Neural progenitor cell (in vitro differentiated cells): Measurements from ENCODE around the gene RIMKLB.

Experiments
- EZH2 ChIP-seq: fragments of 200-600 bp; sonication (generic); IDR thresholded peaks from 2 replicates; pipeline ENCODE4 v1.6.1; 2017; ENCODE audit warnings: antibody characterized with exemption, mild to moderate bottlenecking, moderate library complexity
- EZH2phosphoT487 ChIP-seq: fragments of 200-600 bp; sonication (generic); IDR thresholded peaks from 2 replicates; pipeline ENCODE4 v1.6.1; 2017; ENCODE audit warnings: antibody characterized with exemption
- TF ChIP-seq, protein P1 (sequence below): fragments of 200-600 bp; sonication (generic); IDR thresholded peaks from 2 replicates; pipeline ENCODE4 v1.5.1; 2017; ENCODE audit warnings: antibody characterized with exemption, mild to moderate bottlenecking

DNA sequence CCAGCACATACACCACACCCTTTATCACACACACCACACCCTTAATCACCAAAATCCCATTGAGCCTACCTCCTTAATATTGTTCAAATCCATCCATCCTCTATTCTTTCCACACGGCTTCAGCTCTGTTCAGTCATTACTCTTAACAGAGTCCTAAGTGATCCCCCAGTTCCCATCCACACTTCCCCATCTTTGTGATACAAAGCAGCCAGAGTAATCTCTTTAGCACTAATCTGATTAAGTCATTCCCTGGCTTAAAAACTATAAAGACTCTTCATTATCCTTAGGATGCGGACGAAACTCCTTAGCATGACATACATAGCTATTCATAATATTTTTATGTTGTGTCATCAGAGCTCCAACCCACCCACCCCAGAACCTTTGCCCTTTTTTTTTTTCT is 20.4 kb upstream of the RIMKLB start:
- TF ChIP-seq, protein P1, sequence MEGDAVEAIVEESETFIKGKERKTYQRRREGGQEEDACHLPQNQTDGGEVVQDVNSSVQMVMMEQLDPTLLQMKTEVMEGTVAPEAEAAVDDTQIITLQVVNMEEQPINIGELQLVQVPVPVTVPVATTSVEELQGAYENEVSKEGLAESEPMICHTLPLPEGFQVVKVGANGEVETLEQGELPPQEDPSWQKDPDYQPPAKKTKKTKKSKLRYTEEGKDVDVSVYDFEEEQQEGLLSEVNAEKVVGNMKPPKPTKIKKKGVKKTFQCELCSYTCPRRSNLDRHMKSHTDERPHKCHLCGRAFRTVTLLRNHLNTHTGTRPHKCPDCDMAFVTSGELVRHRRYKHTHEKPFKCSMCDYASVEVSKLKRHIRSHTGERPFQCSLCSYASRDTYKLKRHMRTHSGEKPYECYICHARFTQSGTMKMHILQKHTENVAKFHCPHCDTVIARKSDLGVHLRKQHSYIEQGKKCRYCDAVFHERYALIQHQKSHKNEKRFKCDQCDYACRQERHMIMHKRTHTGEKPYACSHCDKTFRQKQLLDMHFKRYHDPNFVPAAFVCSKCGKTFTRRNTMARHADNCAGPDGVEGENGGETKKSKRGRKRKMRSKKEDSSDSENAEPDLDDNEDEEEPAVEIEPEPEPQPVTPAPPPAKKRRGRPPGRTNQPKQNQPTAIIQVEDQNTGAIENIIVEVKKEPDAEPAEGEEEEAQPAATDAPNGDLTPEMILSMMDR, result no peak
- TF ChIP-seq EZH2, result no peak
- TF ChIP-seq EZH2phosphoT487, result peak; percentile 86
